SU-DHL-6 (cell line): Measurements from ENCODE around the gene SRRM2.

Experiments
- H2AFZ ChIP-seq: fragments of 200-600 bp; sonication (generic); 2 replicates; pipeline ENCODE4 v1.6.1; 2014; ENCODE audit warnings: low read depth, mild to moderate bottlenecking, moderate library complexity, mixed read lengths, antibody characterized with exemption, low read length; ENCODE audit not compliant: severe bottlenecking
- H3F3A ChIP-seq: fragments of 200-600 bp; shearing (Covaris generic); 2 replicates; pipeline ENCODE4 v1.6.0; 2016; ENCODE audit warnings: antibody characterized with exemption, mild to moderate bottlenecking; ENCODE audit not compliant: insufficient read depth
- H3K27ac ChIP-seq: fragments of 200-600 bp; sonication (generic); 2 replicates; pipeline ENCODE4 v1.5.1; 2016; ENCODE audit warnings: low read depth, mild to moderate bottlenecking, low read length, moderate library complexity, mixed read lengths
- H3K27me3 ChIP-seq: fragments of 200-600 bp; sonication (generic), shearing (Covaris generic); 2 replicates; pipeline ENCODE4 v1.6.0; 2014; ENCODE audit warnings: mild to moderate bottlenecking, low read length
- H3K36me3 ChIP-seq: fragments of 200-600 bp; sonication (generic); 2 replicates; pipeline ENCODE4 v1.6.1; 2014; ENCODE audit warnings: mild to moderate bottlenecking, low read length, mixed read lengths
- H3K4me2 ChIP-seq: fragments of 300-600, 200-600 bp; shearing (Covaris generic), sonication (generic); 2 replicates; pipeline ENCODE4 v1.6.0; 2014; ENCODE audit warnings: low read length, low read depth, mild to moderate bottlenecking; ENCODE audit not compliant: poor library complexity, severe bottlenecking
- H3K4me3 ChIP-seq: fragments of 200-600 bp; sonication (generic); 2 replicates; pipeline ENCODE4 v1.5.1; 2014; ENCODE audit warnings: antibody characterized with exemption, low read length, mild to moderate bottlenecking, mixed read lengths; ENCODE audit not compliant: insufficient read depth, poor library complexity, severe bottlenecking
- H3K79me2 ChIP-seq: fragments of 200-600 bp; sonication (generic); 2 replicates; pipeline ENCODE4 v1.6.1; 2014; ENCODE audit warnings: mild to moderate bottlenecking, low read length, moderate library complexity; ENCODE audit not compliant: insufficient read depth
- H3K9ac ChIP-seq: fragments of 200-600 bp; sonication (generic); 2 replicates; pipeline ENCODE4 v1.7.0; 2014; ENCODE audit warnings: mild to moderate bottlenecking, low read length
- H3K9me2 ChIP-seq: fragments of 200-600 bp; sonication (generic); replicated peaks from 2 replicates; pipeline ENCODE4 v1.6.1; 2014; ENCODE audit warnings: low read length; ENCODE audit not compliant: insufficient read depth
- H3K9me3 ChIP-seq: fragments of 200-600 bp; sonication (generic); 2 replicates; pipeline ENCODE4 v1.6.1; 2014; ENCODE audit warnings: low read length, mixed read lengths; ENCODE audit not compliant: insufficient read depth
- H4K20me1 ChIP-seq: fragments of 200-600 bp; sonication (generic); 2 replicates; pipeline ENCODE4 v1.6.1; 2014; ENCODE audit warnings: low read depth, mild to moderate bottlenecking, antibody characterized with exemption, low read length, moderate library complexity, mixed read lengths
- EZH2phosphoT487 ChIP-seq: fragments of 200-600 bp; sonication (generic), shearing (Covaris generic); conservative IDR thresholded peaks from 2 replicates; pipeline ENCODE4 v1.6.1; 2018; ENCODE audit warnings: mild to moderate bottlenecking, antibody characterized with exemption, low read length, moderate library complexity, mixed read lengths
- TF ChIP-seq, protein P1 (sequence below): fragments of 200-600 bp; sonication (generic); IDR thresholded peaks from one replicate; pipeline ENCODE4 v1.5.1; 2017; ENCODE audit warnings: antibody characterized with exemption, mild to moderate bottlenecking, low read length, moderate library complexity; ENCODE audit not compliant: insufficient read depth, poor library complexity, severe bottlenecking

SRRM2 gene

DNA sequence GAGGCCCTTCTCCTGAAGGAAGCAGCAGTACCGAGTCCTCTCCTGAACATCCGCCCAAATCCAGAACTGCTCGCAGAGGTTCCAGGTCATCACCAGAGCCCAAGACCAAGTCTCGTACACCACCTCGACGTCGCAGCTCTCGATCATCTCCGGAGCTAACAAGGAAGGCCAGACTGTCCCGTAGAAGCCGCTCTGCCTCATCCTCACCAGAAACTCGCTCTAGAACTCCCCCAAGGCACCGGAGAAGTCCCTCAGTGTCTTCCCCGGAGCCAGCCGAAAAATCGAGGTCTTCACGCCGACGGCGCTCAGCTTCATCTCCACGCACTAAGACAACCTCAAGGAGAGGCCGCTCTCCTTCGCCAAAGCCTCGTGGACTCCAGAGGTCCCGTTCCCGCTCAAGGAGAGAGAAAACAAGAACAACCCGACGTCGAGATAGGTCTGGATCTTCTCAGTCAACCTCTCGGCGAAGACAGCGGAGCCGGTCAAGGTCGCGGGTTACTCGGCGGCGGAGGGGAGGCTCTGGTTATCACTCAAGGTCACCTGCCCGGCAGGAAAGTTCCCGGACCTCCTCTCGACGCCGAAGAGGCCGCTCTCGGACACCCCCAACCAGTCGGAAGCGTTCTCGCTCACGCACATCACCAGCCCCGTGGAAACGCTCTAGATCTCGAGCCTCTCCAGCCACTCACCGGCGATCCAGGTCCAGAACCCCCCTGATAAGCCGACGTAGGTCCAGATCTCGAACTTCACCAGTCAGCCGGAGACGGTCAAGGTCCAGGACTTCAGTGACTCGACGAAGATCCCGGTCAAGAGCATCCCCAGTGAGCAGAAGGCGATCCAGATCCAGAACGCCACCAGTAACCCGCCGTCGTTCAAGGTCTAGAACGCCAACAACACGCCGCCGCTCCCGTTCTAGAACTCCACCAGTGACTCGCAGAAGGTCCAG lies 13.3 kb downstream of the SRRM2 start:
- Histone ChIP-seq H3K9me3 (no peaks in the 10 kb centered on the region), H3K27me3 (no peaks in the 10 kb centered on the region), H3K4me3 (no peak overlapping the region), H3F3A (peaks cover 4% of the 10 kb centered on the region; the same call in 1 of the 2 replicates), H3K27ac (no peak overlapping the region), H4K20me1 (peaks cover 9% of the 10 kb centered on the region; the same call in 1 of the 2 replicates), H3K9me2 (no peaks in the 10 kb centered on the region), H3K4me2 (no peak overlapping the region), H3K9ac (no peak overlapping the region), H3K79me2 (peaks cover 54% of the 10 kb centered on the region), H3K36me3 (peaks cover 35% of the 10 kb centered on the region), H2AFZ (no peak overlapping the region)
- TF ChIP-seq EZH2phosphoT487: no peak
- TF ChIP-seq, protein P1, sequence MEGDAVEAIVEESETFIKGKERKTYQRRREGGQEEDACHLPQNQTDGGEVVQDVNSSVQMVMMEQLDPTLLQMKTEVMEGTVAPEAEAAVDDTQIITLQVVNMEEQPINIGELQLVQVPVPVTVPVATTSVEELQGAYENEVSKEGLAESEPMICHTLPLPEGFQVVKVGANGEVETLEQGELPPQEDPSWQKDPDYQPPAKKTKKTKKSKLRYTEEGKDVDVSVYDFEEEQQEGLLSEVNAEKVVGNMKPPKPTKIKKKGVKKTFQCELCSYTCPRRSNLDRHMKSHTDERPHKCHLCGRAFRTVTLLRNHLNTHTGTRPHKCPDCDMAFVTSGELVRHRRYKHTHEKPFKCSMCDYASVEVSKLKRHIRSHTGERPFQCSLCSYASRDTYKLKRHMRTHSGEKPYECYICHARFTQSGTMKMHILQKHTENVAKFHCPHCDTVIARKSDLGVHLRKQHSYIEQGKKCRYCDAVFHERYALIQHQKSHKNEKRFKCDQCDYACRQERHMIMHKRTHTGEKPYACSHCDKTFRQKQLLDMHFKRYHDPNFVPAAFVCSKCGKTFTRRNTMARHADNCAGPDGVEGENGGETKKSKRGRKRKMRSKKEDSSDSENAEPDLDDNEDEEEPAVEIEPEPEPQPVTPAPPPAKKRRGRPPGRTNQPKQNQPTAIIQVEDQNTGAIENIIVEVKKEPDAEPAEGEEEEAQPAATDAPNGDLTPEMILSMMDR: no peak

DNA sequence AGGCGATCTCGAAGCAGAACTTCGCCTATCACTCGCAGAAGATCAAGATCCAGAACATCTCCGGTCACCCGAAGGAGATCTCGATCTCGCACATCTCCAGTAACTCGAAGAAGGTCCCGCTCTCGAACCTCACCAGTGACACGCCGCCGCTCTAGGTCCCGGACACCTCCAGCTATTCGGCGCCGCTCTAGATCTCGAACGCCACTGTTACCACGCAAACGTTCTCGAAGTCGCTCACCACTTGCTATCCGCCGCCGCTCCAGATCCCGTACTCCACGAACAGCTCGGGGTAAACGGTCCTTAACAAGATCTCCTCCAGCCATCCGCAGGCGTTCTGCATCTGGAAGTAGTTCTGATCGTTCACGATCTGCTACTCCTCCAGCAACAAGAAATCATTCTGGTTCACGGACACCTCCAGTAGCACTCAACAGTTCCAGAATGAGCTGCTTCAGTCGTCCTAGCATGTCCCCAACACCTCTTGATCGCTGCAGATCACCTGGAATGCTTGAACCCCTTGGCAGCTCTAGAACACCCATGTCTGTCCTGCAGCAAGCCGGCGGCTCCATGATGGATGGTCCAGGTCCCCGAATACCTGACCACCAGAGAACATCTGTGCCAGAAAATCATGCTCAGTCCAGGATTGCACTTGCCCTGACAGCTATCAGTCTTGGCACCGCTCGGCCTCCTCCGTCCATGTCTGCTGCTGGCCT lies 14.1 kb downstream of the SRRM2 start:
- Histone ChIP-seq H3K4me3 (no peak overlapping the region), H3F3A (peaks cover 6% of the 10 kb centered on the region), H3K4me2 (no peak overlapping the region), H2AFZ (no peak overlapping the region), H4K20me1 (peaks cover 3% of the 10 kb centered on the region; the same call in 1 of the 2 replicates), H3K9me2 (no peaks in the 10 kb centered on the region), H3K79me2 (peaks cover 45% of the 10 kb centered on the region), H3K9ac (no peak overlapping the region), H3K9me3 (no peaks in the 10 kb centered on the region), H3K27ac (no peak overlapping the region), H3K36me3 (peaks cover 26% of the 10 kb centered on the region), H3K27me3 (no peaks in the 10 kb centered on the region)
- no peak for TF ChIP-seq EZH2phosphoT487
- TF ChIP-seq, protein P1: no peak

DNA sequence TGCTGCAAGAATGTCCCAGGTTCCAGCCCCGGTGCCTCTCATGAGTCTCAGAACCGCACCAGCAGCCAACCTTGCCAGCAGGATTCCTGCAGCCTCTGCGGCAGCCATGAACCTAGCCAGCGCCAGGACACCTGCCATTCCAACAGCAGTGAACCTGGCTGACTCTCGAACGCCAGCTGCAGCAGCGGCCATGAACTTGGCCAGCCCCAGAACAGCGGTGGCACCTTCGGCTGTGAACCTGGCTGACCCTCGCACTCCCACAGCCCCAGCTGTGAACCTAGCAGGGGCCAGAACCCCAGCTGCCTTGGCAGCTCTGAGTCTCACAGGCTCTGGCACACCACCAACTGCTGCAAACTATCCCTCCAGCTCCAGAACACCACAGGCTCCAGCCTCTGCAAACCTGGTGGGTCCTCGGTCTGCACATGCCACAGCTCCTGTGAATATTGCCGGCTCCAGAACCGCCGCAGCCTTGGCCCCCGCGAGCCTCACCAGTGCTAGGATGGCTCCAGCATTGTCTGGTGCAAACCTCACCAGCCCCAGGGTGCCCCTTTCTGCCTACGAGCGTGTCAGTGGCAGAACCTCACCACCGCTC lies 14.8 kb downstream of the SRRM2 start:
- no peak overlapping the region for H2AFZ ChIP-seq
- H3K4me2 ChIP-seq: no peak overlapping the region
- no peaks in the 10 kb centered on the region for H3K9me2 ChIP-seq
- H3K9me3 ChIP-seq: no peaks in the 10 kb centered on the region
- H3K9ac ChIP-seq: no peak overlapping the region
- H3F3A ChIP-seq: peaks cover 10% of the 10 kb centered on the region
- H3K36me3 ChIP-seq: peaks cover 20% of the 10 kb centered on the region
- no peak overlapping the region for H3K27ac ChIP-seq
- TF ChIP-seq, protein P1: no peak
- no peak for TF ChIP-seq EZH2phosphoT487
- H3K4me3 ChIP-seq: no peak overlapping the region
- peaks cover 3% of the 10 kb centered on the region; the same call in 1 of the 2 replicates for H4K20me1 ChIP-seq
- no peaks in the 10 kb centered on the region for H3K27me3 ChIP-seq
- peaks cover 39% of the 10 kb centered on the region for H3K79me2 ChIP-seq
